ENCODE measurements around the gene NEMF.
"Not testable (repeated sequence)": the region's sequence is repeated elsewhere in the genome, so short reads cannot be mapped to it uniquely, and the experiment has no call there.

The NEMF gene

DNA sequence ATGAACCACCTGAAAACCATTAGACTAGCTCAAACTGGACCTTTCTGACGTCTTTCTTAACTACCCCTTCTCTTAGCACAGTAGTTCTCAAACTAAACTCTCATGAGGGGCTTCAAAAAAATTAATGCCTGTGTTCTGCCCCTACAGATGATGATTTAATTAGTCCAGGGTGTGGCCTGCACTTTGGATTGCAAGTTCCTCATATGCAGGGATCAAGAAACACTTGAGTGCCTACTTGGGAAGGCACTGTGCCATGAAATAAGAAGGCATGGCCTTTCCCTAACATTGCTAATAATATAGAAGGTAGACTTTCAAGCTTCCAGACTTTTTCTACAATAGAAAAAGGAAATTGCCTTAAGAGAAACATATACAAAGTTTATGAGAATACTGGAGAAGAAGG, 107.4 kb downstream of the NEMF start:
- no peak for DNase-seq (ENCODE audit: low read depth)

DNA sequence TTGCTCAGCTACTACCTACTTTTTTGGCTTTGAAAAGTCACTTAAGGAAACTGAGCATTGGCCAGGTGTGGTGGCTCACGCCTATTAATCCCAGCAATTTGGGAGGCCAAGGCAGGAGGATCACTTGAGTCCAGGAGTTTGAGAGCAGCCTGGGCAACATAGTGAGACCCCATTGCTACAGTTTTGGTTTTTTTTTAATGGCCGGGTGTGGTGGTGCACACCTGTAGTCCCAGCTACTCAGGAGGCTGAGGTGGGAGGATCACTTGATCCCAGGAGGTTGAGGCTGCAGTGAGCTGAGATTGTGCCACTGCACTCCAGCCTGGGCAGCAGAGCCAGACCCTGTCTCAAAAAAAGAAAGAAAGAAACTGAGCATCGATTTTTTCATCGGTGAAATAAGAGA, 116.9 kb downstream of the NEMF start:
- DNase-seq (ENCODE audit: low read depth), result not testable (repeated sequence)

DNA sequence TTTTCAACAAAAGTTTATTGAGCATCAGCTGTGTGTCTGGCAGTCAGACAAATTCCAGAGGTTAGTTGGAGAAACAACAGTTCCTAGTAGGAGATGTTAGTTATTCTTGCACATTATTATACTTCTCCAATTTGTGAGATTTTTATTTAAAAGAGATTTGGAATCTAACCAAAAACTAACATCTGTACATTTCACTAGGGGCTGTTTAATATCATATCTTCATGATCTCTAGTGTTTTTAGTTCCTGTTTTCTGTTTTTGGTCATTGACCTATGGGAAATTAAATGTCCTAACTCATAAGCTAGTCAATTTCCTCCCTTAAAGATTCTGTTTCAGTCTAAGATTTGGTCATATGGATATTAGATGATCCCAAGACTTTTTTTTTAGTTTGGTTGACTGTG, 118.8 kb downstream of the NEMF start:
- no peak for DNase-seq (ENCODE audit: low read depth)

DNA sequence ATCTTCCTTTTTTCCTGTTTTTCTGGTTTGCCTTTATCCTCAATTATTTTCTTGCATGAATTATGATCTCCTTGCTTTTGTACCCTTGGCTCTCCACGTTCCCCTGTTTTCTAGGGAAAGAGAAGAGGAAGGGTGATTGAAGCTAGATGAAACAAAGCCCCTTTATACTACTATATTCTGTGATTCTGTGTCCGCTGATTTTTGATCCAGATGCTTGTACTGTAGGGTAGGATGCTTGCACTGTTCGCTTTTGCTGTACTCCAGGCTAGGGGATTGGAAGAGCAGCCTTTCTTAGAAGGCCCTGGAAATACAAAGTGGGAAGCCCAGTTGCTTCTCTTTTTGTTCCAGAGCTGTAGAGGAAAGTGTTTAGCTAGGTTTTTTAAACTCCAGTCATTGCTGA, 119.7 kb downstream of the NEMF start:
- no peak for DNase-seq (ENCODE audit: low read depth)
